Measurements from ENCODE around the gene RIPOR3. TPM values are rescaled to one million over a fixed set of nuclear protein-coding genes. Genes with fewer than 3 reads are reported as not detected.

The RIPOR3 gene
- total RNA-seq, 2 experiments from 2014 or later: 0.53 TPM; not detected in 1

DNA sequence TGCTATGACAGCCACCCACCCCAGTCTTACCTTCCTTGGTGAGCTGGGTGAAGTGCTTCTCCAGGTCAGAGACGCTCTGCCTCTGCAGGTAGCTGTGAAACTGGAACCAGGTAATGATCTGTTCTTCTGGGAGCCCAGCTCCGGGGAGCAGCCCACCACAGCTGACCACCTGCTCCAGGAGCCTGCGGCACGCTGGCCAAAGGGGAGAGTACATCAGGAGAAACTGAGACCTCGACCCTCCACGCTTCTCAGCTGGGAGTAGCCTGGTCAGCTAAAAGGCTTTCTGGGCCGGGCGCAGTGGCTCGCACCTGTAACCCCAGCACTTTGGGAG is 98.4 kb downstream of the RIPOR3 start:
- Histone ChIP-seq H3K4me3 (ENCODE audit: low read depth, low read length, poor library complexity, severe bottlenecking) (no peak overlapping the region), H4K20me1 (ENCODE audit: insufficient read depth, low read length) (no peaks in the 10 kb centered on the region), H3K27ac (ENCODE audit: low read depth, low read length, poor library complexity, severe bottlenecking) (no peak overlapping the region), H3K4me1 (ENCODE audit: insufficient read depth, low read length, poor library complexity, severe bottlenecking) (peaks cover 15% of the 10 kb centered on the region), H3K9me3 (ENCODE audit: low read length) (no peaks in the 10 kb centered on the region), H3K36me3 (ENCODE audit: insufficient read depth, low read length) (no peaks in the 10 kb centered on the region), H3K4me2 (ENCODE audit: low read length) (no peak overlapping the region), H3K79me2 (ENCODE audit: insufficient read depth, low read depth, low read length) (no peaks in the 10 kb centered on the region), H2AFZ (ENCODE audit: low read length) (no peak overlapping the region), H3K9me2 (ENCODE audit: insufficient read depth, low read length) (no peaks in the 10 kb centered on the region)
- BruUV-seq (replicated peaks): no TSS peak
- ChIA-PET CTCF (ENCODE audit: unreplicated experiment) (interaction anchor here (0.6 kb wide), 1 partner anchor 38 kb away, joined by 4 read pairs; no protein-coding TSS in a partner anchor), POLR2A (interaction anchor here (1.2 kb wide), 1 partner anchor 52 kb away, joined by 3 read pairs; no protein-coding TSS in a partner anchor)
- no peak for DNase-seq (ENCODE audit: low spot score)
- TF ChIP-seq EZH2phosphoT487 (IDR thresholded peaks at IDR 0.05; ENCODE audit: borderline replicate concordance, low read depth, low read length): no peak
- TF ChIP-seq, protein P1, sequence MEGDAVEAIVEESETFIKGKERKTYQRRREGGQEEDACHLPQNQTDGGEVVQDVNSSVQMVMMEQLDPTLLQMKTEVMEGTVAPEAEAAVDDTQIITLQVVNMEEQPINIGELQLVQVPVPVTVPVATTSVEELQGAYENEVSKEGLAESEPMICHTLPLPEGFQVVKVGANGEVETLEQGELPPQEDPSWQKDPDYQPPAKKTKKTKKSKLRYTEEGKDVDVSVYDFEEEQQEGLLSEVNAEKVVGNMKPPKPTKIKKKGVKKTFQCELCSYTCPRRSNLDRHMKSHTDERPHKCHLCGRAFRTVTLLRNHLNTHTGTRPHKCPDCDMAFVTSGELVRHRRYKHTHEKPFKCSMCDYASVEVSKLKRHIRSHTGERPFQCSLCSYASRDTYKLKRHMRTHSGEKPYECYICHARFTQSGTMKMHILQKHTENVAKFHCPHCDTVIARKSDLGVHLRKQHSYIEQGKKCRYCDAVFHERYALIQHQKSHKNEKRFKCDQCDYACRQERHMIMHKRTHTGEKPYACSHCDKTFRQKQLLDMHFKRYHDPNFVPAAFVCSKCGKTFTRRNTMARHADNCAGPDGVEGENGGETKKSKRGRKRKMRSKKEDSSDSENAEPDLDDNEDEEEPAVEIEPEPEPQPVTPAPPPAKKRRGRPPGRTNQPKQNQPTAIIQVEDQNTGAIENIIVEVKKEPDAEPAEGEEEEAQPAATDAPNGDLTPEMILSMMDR (conservative IDR thresholded peaks at IDR 0.05; ENCODE audit: low read length): no peak
- intact Hi-C loops (cut with micrococcal nuclease; ENCODE audit: unreplicated experiment): no loop called here

DNA sequence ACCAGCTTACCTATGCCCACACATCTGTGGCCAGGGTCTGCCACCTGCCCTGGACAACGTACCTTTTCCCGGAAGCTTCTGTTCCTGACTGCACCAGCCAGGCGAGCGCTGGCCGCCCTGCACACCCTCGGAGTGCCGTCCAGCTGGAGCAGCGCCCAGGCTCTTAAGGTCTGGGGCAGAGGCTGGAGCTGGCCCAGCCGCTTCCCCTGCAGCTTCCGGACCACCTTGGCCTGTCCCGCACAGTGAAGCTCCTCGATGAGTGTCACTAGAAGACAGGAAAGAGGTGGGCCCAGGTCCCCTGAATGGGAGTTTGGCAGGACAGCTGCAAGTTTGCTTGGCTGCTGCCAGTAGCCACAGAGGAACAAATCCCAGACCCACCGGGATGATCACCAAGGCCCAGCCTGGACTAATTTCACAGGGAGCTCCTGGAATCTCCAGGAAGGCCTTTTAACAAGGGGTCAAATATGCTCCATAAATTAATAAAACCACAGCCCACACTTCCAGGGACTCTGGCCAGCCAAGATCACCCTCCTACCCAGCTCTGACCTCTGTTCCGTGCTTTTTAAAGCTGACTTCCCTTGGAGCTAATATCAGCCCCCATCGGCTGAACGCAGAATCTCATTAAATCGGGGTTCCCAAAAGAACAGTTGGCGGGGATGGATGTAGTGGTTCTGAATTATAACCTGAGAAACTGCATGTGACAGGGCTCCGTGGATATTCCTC is 98.9 kb downstream of the RIPOR3 start:
- Histone ChIP-seq H3K4me2 (ENCODE audit: low read length) (no peak overlapping the region), H3K4me3 (ENCODE audit: low read depth, low read length, poor library complexity, severe bottlenecking) (no peak overlapping the region), H3K9me2 (ENCODE audit: insufficient read depth, low read length) (no peaks in the 10 kb centered on the region), H2AFZ (ENCODE audit: low read length) (no peak overlapping the region), H3K4me1 (ENCODE audit: insufficient read depth, low read length, poor library complexity, severe bottlenecking) (peaks cover 15% of the 10 kb centered on the region), H3K79me2 (ENCODE audit: insufficient read depth, low read depth, low read length) (no peaks in the 10 kb centered on the region), H4K20me1 (ENCODE audit: insufficient read depth, low read length) (no peaks in the 10 kb centered on the region), H3K9me3 (ENCODE audit: low read length) (no peaks in the 10 kb centered on the region), H3K27ac (ENCODE audit: low read depth, low read length, poor library complexity, severe bottlenecking) (no peak overlapping the region), H3K36me3 (ENCODE audit: insufficient read depth, low read length) (no peaks in the 10 kb centered on the region)
- no peak for DNase-seq (ENCODE audit: low spot score)
- POLR2A ChIA-PET: interaction anchor here (1.2 kb wide), 1 partner anchor 52 kb away, joined by 3 read pairs; no protein-coding TSS in a partner anchor
- no peak for TF ChIP-seq EZH2phosphoT487 (IDR thresholded peaks at IDR 0.05; ENCODE audit: borderline replicate concordance, low read depth, low read length)
- TF ChIP-seq, protein P1 (conservative IDR thresholded peaks at IDR 0.05; ENCODE audit: low read length): no peak
- intact Hi-C loops (cut with micrococcal nuclease; ENCODE audit: unreplicated experiment): no loop called here
- BruUV-seq (replicated peaks): no TSS peak
- CTCF ChIA-PET (ENCODE audit: unreplicated experiment): interaction anchor here (0.6 kb wide), 1 partner anchor 39 kb away, joined by 4 read pairs; no protein-coding TSS in a partner anchor

DNA sequence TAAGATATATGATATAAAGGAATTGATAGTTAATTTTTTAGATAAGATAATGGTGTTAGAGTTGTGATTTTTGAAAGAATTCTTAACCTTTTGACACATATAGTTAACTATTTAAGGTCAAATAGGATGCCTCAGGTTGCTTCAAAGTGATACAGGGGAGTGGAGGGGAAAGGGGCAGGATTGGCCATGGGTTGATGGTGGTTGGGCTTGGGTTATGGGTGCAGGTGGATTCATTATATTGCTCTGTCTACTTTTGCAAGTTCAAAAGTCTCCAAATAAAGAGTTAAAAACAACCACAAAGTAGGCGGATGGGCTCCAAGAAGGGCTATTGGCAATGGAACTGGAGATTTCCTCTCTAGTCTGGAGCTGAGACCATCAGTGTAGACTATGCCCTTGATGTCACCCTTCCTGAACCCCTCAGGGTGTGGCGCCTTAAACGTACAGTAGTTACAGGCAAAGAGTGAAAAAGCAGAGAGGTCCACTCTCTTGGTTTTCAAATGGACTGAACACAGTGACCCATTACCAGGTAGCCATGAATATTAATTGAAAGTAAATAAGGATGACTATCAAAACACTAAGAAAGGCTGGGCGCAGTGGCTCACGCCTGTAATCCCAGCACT is 100.0 kb downstream of the RIPOR3 start:
- Histone ChIP-seq H3K27ac (ENCODE audit: low read depth, low read length, poor library complexity, severe bottlenecking) (no peak overlapping the region), H3K4me3 (ENCODE audit: low read depth, low read length, poor library complexity, severe bottlenecking) (no peak overlapping the region), H4K20me1 (ENCODE audit: insufficient read depth, low read length) (no peaks in the 10 kb centered on the region), H3K9me3 (ENCODE audit: low read length) (no peaks in the 10 kb centered on the region), H3K36me3 (ENCODE audit: insufficient read depth, low read length) (no peaks in the 10 kb centered on the region), H3K4me2 (ENCODE audit: low read length) (no peak overlapping the region), H2AFZ (ENCODE audit: low read length) (no peak overlapping the region), H3K4me1 (ENCODE audit: insufficient read depth, low read length, poor library complexity, severe bottlenecking) (peaks cover 15% of the 10 kb centered on the region), H3K9me2 (ENCODE audit: insufficient read depth, low read length) (no peaks in the 10 kb centered on the region), H3K79me2 (ENCODE audit: insufficient read depth, low read depth, low read length) (no peaks in the 10 kb centered on the region)
- no peak for DNase-seq (ENCODE audit: low spot score)
- POLR2A ChIA-PET: no interaction called here
- BruUV-seq (replicated peaks): no TSS peak
- no peak for TF ChIP-seq EZH2phosphoT487 (IDR thresholded peaks at IDR 0.05; ENCODE audit: borderline replicate concordance, low read depth, low read length)
- TF ChIP-seq, protein P1 (conservative IDR thresholded peaks at IDR 0.05; ENCODE audit: low read length): no peak
- intact Hi-C loops (cut with micrococcal nuclease; ENCODE audit: unreplicated experiment): no loop called here
- CTCF ChIA-PET (ENCODE audit: unreplicated experiment): no interaction called here

Data from OCI-LY7 (cell line).